ENCODE data around the gene ADGRD1. TPM values are rescaled to one million over a fixed set of nuclear protein-coding genes. Genes with fewer than 3 reads are reported as not detected.

ADGRD1 gene
- total and polyA plus RNA-seq, 12 donors, result 0.87 to 6.0 (median 1.6) TPM

DNA sequence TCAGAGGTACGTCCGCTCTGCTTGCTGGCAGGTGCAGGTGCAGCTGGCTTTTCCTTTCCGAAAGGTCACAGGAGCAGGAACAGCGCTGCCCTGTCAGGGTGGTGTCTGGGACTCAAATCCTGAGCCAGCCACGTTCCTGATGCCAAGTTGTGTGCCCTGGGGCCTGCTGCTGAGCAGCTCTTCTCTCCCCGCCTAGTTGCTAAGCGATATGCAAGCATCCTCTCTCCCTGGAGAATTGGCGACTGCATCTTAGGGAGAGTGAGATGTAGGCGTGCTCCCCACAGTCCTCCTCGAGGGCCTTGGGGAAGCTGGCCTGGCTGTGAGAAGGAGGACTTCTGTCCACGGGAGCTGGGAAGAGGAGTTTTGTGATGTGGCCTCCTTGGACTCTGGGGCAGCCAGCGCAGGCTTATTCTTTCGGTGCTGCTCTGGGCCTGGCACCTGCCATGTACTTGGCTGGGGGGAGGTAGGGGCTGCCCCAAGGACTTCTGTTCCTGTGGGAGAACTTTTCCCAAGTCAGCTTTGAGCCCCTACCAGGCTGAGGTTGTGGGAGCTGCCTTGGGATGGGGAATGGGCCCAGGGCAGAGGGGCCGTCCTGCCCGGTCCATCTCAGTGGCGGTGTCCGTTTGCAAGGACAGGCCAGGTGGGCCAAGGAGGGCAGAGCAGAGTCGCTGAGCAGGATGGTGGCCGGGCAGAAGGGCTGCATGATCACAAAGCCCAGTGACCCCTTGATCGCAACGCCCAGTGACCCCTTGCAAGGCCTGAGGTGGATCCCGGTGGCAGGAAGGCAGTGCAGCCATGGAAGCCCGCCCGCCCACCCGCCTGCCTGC, 183.5 kb downstream of the ADGRD1 start:
- Histone ChIP-seq H3K9me3 (replicated peaks in 1 of 3) (no peaks in the 10 kb centered on the region), H3K36me3 (replicated peaks in 1 of 2) (no peaks in the 10 kb centered on the region), H3K4me1 (replicated peaks in 1 of 2) (peaks cover 0 to 4% of the 10 kb centered on the region in 2 donors), H3K27me3 (no peaks in the 10 kb centered on the region), H3K4me3 (no peak overlapping the region), H3K27ac (no peak overlapping the region)
- intact Hi-C loops (cut with DNase I), result loop anchor here in 1 of 2 donors (10.0 kb wide), 1 partner anchor 222 kb away; no protein-coding TSS in a partner anchor
- DNase-seq, result peak in 1 of 7 donors; percentile 65
- TF ChIP-seq POLR2A (IDR thresholded peaks at IDR 0.05), result no peak
- TF ChIP-seq, protein P1, sequence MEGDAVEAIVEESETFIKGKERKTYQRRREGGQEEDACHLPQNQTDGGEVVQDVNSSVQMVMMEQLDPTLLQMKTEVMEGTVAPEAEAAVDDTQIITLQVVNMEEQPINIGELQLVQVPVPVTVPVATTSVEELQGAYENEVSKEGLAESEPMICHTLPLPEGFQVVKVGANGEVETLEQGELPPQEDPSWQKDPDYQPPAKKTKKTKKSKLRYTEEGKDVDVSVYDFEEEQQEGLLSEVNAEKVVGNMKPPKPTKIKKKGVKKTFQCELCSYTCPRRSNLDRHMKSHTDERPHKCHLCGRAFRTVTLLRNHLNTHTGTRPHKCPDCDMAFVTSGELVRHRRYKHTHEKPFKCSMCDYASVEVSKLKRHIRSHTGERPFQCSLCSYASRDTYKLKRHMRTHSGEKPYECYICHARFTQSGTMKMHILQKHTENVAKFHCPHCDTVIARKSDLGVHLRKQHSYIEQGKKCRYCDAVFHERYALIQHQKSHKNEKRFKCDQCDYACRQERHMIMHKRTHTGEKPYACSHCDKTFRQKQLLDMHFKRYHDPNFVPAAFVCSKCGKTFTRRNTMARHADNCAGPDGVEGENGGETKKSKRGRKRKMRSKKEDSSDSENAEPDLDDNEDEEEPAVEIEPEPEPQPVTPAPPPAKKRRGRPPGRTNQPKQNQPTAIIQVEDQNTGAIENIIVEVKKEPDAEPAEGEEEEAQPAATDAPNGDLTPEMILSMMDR (IDR thresholded peaks at IDR 0.05), result no peak
- WGBS, 4 donors, result 74 to 83% (median 78%) methylated on average over 13 to 25 of the region's 25 CpGs

DNA sequence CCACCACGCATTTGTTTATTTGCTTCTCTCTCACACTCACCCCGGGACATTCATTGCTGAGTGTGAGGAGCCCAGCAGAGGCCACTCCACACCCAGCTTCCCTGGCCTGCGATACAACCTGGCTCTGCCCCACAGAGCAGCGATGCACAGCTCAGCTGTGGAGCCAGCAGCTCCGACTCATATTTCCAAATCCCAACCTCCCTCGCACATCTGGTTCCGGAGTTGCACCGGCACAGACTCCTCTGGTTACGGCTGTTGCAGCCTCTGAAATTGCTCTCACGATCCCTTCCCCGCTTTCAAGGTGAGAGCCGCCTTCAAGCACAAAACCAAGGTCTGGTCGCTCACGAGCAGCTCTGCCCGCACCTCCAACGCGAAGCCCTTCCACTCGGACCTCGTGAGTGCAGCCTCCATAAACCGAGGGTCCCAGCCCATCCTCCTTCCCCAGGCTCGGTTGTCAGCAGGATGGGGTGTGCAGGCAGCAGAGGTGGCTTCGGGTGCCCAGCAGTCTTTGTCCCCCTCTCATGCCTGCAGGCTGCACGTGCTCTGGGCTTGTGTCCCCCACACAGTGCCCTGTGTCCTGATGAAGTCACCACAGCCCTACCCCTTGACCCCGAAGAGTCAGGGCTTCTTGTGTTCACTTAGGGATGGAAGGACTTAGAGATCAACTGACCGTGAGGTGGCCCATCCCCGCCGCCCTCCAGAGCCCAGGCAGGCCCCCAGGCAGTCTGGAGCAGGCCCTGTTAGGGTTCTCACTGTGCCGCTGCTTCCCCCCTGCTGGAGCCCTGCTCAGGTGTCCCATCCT, 184.3 kb downstream of the ADGRD1 start:
- Histone ChIP-seq H3K27ac (no peak overlapping the region), H3K36me3 (replicated peaks in 1 of 2) (no peaks in the 10 kb centered on the region), H3K9me3 (replicated peaks in 1 of 3) (no peaks in the 10 kb centered on the region), H3K27me3 (no peaks in the 10 kb centered on the region), H3K4me3 (no peak overlapping the region), H3K4me1 (replicated peaks in 1 of 2) (no peaks in the 10 kb centered on the region)
- peak in 3 of 7 donors; percentile 5 to 53 (median 24) for DNase-seq
- TF ChIP-seq, protein P1 (IDR thresholded peaks at IDR 0.05), result no peak
- intact Hi-C loops (cut with DNase I), result loop anchor here in 1 of 2 donors (10.0 kb wide), 1 partner anchor 223 kb away; no protein-coding TSS in a partner anchor
- WGBS, 4 donors, result 23 to 56% (median 55%) methylated on average over 10 to 28 of the region's 28 CpGs

DNA sequence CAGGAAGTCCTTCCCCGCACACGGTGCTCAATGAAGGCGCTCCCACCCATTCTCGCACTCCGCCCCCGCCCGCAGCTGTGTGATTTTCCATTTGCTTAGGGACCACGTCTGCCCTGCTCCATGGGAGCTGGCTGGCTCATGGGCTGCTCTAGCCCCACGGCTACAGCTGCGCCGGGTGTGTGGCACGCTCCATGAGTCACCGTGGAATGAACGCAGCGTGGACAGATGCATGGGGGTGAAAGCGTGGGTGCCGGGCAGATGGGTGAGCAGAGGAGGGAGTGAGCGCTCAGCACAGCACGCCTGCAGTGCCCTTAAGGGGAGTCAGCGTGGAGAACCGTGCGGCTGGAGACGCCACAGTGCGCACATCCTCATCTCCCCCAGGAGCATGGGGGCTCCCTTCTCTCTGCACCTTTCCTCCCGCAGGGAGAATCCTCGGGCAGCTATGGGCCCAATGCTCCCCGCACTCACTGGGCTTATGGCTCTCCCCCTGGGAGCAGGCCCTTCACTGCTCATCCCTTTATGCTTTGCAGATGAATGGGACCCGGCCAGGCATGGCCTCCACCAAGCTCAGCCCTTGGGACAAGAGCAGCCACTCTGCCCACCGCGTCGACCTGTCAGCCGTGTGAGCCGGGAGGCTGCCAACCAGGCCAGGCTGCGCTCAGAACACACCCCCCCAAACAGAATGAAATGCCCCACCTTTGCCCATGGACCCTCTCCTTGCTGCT, 185.1 kb downstream of the ADGRD1 start:
- intact Hi-C loops (cut with DNase I), result loop anchor here in 1 of 2 donors (10.0 kb wide), 1 partner anchor 224 kb away; no protein-coding TSS in a partner anchor
- Histone ChIP-seq H3K9me3 (replicated peaks in 1 of 3) (no peaks in the 10 kb centered on the region), H3K36me3 (replicated peaks in 1 of 2) (no peaks in the 10 kb centered on the region), H3K4me1 (replicated peaks in 1 of 2) (no peaks in the 10 kb centered on the region), H3K27me3 (no peaks in the 10 kb centered on the region), H3K27ac (no peak overlapping the region), H3K4me3 (no peak overlapping the region)
- DNase-seq, result peak in 2 of 7 donors; percentile 13 to 39
- WGBS, 4 donors, result 87 to 91% (median 89%) methylated on average over 20 to 34 of the region's 34 CpGs
- no peak for TF ChIP-seq POLR2A (IDR thresholded peaks at IDR 0.05)
- TF ChIP-seq, protein P1 (IDR thresholded peaks at IDR 0.05), result no peak
